DND-41 (cell line): ENCODE measurements around the gene PEG3.

Source experiments
- EZH2 ChIP-seq: IDR thresholded peaks from 3 replicates; pipeline ENCODE4 v1.6.1; 2012; ENCODE audit warnings: borderline replicate concordance, low read depth, mild to moderate bottlenecking, moderate library complexity, low read length, inconsistent platforms; ENCODE audit not compliant: severe bottlenecking
- TF ChIP-seq, protein P1 (sequence below): IDR thresholded peaks from 2 replicates; pipeline ENCODE4 v1.5.1; 2012; ENCODE audit warnings: borderline replicate concordance, low read length, moderate library complexity, mild to moderate bottlenecking; ENCODE audit not compliant: poor library complexity, severe bottlenecking; ENCODE audit errors: extremely low read depth

GRCh38 chr19:56840451-56841192 lies at the start of gene PEG3, which contains the start of gene ZIM2:
- TF ChIP-seq, protein P1, sequence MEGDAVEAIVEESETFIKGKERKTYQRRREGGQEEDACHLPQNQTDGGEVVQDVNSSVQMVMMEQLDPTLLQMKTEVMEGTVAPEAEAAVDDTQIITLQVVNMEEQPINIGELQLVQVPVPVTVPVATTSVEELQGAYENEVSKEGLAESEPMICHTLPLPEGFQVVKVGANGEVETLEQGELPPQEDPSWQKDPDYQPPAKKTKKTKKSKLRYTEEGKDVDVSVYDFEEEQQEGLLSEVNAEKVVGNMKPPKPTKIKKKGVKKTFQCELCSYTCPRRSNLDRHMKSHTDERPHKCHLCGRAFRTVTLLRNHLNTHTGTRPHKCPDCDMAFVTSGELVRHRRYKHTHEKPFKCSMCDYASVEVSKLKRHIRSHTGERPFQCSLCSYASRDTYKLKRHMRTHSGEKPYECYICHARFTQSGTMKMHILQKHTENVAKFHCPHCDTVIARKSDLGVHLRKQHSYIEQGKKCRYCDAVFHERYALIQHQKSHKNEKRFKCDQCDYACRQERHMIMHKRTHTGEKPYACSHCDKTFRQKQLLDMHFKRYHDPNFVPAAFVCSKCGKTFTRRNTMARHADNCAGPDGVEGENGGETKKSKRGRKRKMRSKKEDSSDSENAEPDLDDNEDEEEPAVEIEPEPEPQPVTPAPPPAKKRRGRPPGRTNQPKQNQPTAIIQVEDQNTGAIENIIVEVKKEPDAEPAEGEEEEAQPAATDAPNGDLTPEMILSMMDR, result no peak
- TF ChIP-seq EZH2, result no peak
